WTC11 (cell line): ENCODE results near the gene AP5Z1.

Experiments
- CTCF ChIP-seq: fragments of 200-600 bp; IDR thresholded peaks from 2 replicates; pipeline ENCODE4 v1.8.0; 2022; ENCODE audit warnings: antibody characterized with exemption
- ESRRA ChIP-seq: sonication (generic); formaldehyde crosslinking; IDR thresholded peaks from 2 replicates; pipeline ENCODE4 v1.8.1; 2022; ENCODE audit warnings: mild to moderate bottlenecking, missing genetic modification reagents, borderline replicate concordance
- NR1H2 ChIP-seq: sonication (generic); formaldehyde crosslinking; IDR thresholded peaks from 2 replicates; pipeline ENCODE4 v1.9.0; 2021; ENCODE audit warnings: mild to moderate bottlenecking, moderate library complexity, missing genetic modification reagents
- RELA ChIP-seq: sonication (generic); formaldehyde crosslinking; IDR thresholded peaks from 2 replicates; pipeline ENCODE4 v1.8.1; 2022; ENCODE audit warnings: missing genetic modification reagents, mild to moderate bottlenecking, borderline replicate concordance
- RORB ChIP-seq: fragments of 250-450 bp; sonication (Bioruptor Pico); IDR thresholded peaks from 2 replicates; pipeline ENCODE4 v1.9.0; 2021; ENCODE audit warnings: mild to moderate bottlenecking
- ZNF121 ChIP-seq: sonication (generic); formaldehyde crosslinking; IDR thresholded peaks from 2 replicates; pipeline ENCODE4 v1.8.0; 2023; ENCODE audit warnings: missing genetic modification reagents
- ZNF232 ChIP-seq: sonication (generic); formaldehyde crosslinking; IDR thresholded peaks from 2 replicates; pipeline ENCODE4 v1.8.0; 2022; ENCODE audit warnings: mild to moderate bottlenecking, missing genetic modification reagents
- TF ChIP-seq, protein P1 (sequence below): sonication (generic); formaldehyde crosslinking; IDR thresholded peaks from 2 replicates; pipeline ENCODE4 v1.8.0; 2022; ENCODE audit warnings: mild to moderate bottlenecking, missing genetic modification reagents
- TF ChIP-seq, protein P2 (sequence below): sonication (generic); formaldehyde crosslinking; IDR thresholded peaks from 2 replicates; pipeline ENCODE4 v1.8.0; 2023; ENCODE audit warnings: mild to moderate bottlenecking, missing genetic modification reagents

- no peak for TF ChIP-seq CTCF
- no peak for TF ChIP-seq ZNF121 (CRISPR knock-in tag)
- TF ChIP-seq ESRRA (CRISPR knock-in tag): no peak
- TF ChIP-seq, protein P1, sequence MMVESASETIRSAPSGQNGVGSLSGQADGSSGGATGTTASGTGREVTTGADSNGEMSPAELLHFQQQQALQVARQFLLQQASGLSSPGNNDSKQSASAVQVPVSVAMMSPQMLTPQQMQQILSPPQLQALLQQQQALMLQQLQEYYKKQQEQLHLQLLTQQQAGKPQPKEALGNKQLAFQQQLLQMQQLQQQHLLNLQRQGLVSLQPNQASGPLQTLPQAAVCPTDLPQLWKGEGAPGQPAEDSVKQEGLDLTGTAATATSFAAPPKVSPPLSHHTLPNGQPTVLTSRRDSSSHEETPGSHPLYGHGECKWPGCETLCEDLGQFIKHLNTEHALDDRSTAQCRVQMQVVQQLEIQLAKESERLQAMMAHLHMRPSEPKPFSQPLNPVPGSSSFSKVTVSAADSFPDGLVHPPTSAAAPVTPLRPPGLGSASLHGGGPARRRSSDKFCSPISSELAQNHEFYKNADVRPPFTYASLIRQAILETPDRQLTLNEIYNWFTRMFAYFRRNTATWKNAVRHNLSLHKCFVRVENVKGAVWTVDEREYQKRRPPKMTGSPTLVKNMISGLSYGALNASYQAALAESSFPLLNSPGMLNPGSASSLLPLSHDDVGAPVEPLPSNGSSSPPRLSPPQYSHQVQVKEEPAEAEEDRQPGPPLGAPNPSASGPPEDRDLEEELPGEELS: no peak
- TF ChIP-seq RELA (CRISPR knock-in tag): no peak
- TF ChIP-seq, protein P2, sequence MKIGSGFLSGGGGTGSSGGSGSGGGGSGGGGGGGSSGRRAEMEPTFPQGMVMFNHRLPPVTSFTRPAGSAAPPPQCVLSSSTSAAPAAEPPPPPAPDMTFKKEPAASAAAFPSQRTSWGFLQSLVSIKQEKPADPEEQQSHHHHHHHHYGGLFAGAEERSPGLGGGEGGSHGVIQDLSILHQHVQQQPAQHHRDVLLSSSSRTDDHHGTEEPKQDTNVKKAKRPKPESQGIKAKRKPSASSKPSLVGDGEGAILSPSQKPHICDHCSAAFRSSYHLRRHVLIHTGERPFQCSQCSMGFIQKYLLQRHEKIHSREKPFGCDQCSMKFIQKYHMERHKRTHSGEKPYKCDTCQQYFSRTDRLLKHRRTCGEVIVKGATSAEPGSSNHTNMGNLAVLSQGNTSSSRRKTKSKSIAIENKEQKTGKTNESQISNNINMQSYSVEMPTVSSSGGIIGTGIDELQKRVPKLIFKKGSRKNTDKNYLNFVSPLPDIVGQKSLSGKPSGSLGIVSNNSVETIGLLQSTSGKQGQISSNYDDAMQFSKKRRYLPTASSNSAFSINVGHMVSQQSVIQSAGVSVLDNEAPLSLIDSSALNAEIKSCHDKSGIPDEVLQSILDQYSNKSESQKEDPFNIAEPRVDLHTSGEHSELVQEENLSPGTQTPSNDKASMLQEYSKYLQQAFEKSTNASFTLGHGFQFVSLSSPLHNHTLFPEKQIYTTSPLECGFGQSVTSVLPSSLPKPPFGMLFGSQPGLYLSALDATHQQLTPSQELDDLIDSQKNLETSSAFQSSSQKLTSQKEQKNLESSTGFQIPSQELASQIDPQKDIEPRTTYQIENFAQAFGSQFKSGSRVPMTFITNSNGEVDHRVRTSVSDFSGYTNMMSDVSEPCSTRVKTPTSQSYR (CRISPR knock-in tag): no peak
- no peak for TF ChIP-seq ZNF232 (CRISPR knock-in tag)
- no peak for TF ChIP-seq NR1H2 (CRISPR knock-in tag)
- TF ChIP-seq RORB (CRISPR knock-in tag): no peak
These were observed 41.9 kb downstream of the AP5Z1 start for GRCh38 chr7:4817178-4817901.
